HepG2 (cell line): ENCODE data around the gene CDK15. TPM values are rescaled to one million over a fixed set of nuclear protein-coding genes. Genes with fewer than 3 reads are reported as not detected.

Source experiments
- ATAC-seq: fragments of 200-7000 bp; cut with Tn5 transposase; 3 replicates; pipeline ENCODE4 v1.9.1; 2020; ENCODE audit warnings: mild to moderate bottlenecking, moderate library complexity
- BruUV-seq: library from RNA; stranded (reverse); fragments of 400-500 nt; replicated peaks from 2 replicates; lab custom pipeline; 2021; lab: Mats Ljungman, UMichigan
- CTCF ChIA-PET: fragments of 300-600 bp; formaldehyde crosslinking; extraction: SDS; loops from one replicate; lab custom pipeline; 2021; ENCODE audit warnings: low total read pairs, inconsistent platforms, low intra/inter-chr PET ratio; lab: Yijun Ruan, JAX
- POLR2A ChIA-PET: fragments of 350-600 bp; sonication (Branson Sonifier 250); formaldehyde crosslinking; loops from one replicate; lab custom pipeline; 2020; ENCODE audit warnings: antibody characterized with exemption, inconsistent platforms; lab: Yijun Ruan, JAX
- DNase-seq: peaks from one replicate; pipeline ENCODE4 v3.0.0-alpha.2; 2015; ENCODE audit warnings: low spot score
- FAIRE-seq: peaks from 3 replicates; lab custom pipeline; 2011; peaks lifted over from hg19 to GRCh38; lab: Jason Lieb, UNC
- H2AFZ ChIP-seq: one replicate; pipeline ENCODE4 v1.6.1; 2011; ENCODE audit warnings: low read length, inconsistent platforms
- H3K27ac ChIP-seq: fragments of 300-600 bp; 3 replicates; pipeline ENCODE4 v1.8.0; 2011; ENCODE audit warnings: mixed run types, mild to moderate bottlenecking, mixed read lengths, low read length, inconsistent platforms; ENCODE audit not compliant: insufficient read depth; ENCODE audit errors: extremely low read length
- H3K27me3 ChIP-seq, 2 experiments: fragments of 200-600 bp in 1 of 2; 2 replicates in 1 of 2; 3 replicates in 1 of 2; pipeline versions ENCODE4 v1.6.0 to v1.8.0; 2011; ENCODE audit warnings: low read length in 2 of 2, mild to moderate bottlenecking in 2 of 2, moderate library complexity in 2 of 2, inconsistent platforms in 1 of 2; ENCODE audit not compliant: insufficient read depth in 2 of 2, control insufficient read depth in 1 of 2
- H3K36me3 ChIP-seq, 2 experiments: fragments of 200-600 bp in 1 of 2; replicated peaks in 1 of 2; 2 replicates in 1 of 2; 3 replicates in 1 of 2; pipeline versions ENCODE4 v1.5.1 to v1.8.0; 2011; ENCODE audit warnings: low read length in 2 of 2, inconsistent platforms in 1 of 2; ENCODE audit not compliant: insufficient read depth in 2 of 2, control insufficient read depth in 1 of 2
- H3K4me1 ChIP-seq: 2 replicates; pipeline ENCODE4 v1.5.1; 2012; ENCODE audit warnings: low read length, inconsistent platforms; ENCODE audit not compliant: insufficient read depth
- H3K4me2 ChIP-seq: 2 replicates; pipeline ENCODE4 v1.6.0; 2011; ENCODE audit warnings: low read depth, low read length, inconsistent platforms
- H3K4me3 ChIP-seq, 3 experiments: fragments of 200-600 bp in 1 of 3; sonication (generic), shearing (Covaris generic) in 1 of 3; replicated peaks in 1 of 3; 2 replicates each; pipeline ENCODE4 v1.5.1; 2011 to 2016; ENCODE audit warnings: low read length in 3 of 3, inconsistent platforms in 2 of 3, low read depth in 2 of 3, mild to moderate bottlenecking in 2 of 3, control low read depth in 1 of 3, mixed read lengths in 1 of 3; ENCODE audit not compliant: insufficient read depth in 1 of 3
- H3K79me2 ChIP-seq: one replicate; pipeline ENCODE4 v1.6.1; 2011; ENCODE audit warnings: low read length, inconsistent platforms; ENCODE audit not compliant: insufficient read depth
- H3K9ac ChIP-seq: 2 replicates; pipeline ENCODE4 v1.6.0; 2011; ENCODE audit warnings: mild to moderate bottlenecking, low read depth, low read length, inconsistent platforms; ENCODE audit not compliant: insufficient read depth
- H3K9me3 ChIP-seq: 2 replicates; pipeline ENCODE4 v1.5.1; 2012; ENCODE audit warnings: mild to moderate bottlenecking, low read length
- H4K20me1 ChIP-seq: 2 replicates; pipeline ENCODE4 v1.6.0; 2011; ENCODE audit warnings: inconsistent platforms, mild to moderate bottlenecking, low read length, moderate library complexity; ENCODE audit not compliant: insufficient read depth
- CTCF ChIP-seq: sonication (generic); formaldehyde crosslinking; IDR thresholded peaks from 2 replicates; pipeline ENCODE4 v1.5.0; 2020; ENCODE audit warnings: mild to moderate bottlenecking, missing genetic modification reagents, moderate library complexity
- MYC ChIP-seq: sonication (generic); formaldehyde crosslinking; IDR thresholded peaks from 2 replicates; pipeline ENCODE4 v1.9.0; 2021; ENCODE audit warnings: missing genetic modification reagents, borderline replicate concordance
- ZBTB2 ChIP-seq: sonication (generic); formaldehyde crosslinking; IDR thresholded peaks from 2 replicates; pipeline ENCODE4 v1.8.0; 2022; ENCODE audit warnings: low read depth, missing genetic modification reagents
- ZBTB40 ChIP-seq, 2 experiments: fragments of 450-650 bp in 1 of 2; sonication (generic) in 1 of 2; formaldehyde crosslinking in 1 of 2; IDR thresholded peaks; 2 replicates each; pipeline versions ENCODE4 v1.6.1 to v1.8.0; 2016 to 2022; ENCODE audit warnings: antibody characterized with exemption in 1 of 2, mild to moderate bottlenecking in 1 of 2, missing genetic modification reagents in 1 of 2
- ZNF264 ChIP-seq: sonication (generic); formaldehyde crosslinking; IDR thresholded peaks from 2 replicates; pipeline ENCODE4 v1.4.0; 2020; ENCODE audit warnings: missing genetic modification reagents
- ZNF274 ChIP-seq: sonication (generic); formaldehyde crosslinking; IDR thresholded peaks from 2 replicates; pipeline ENCODE4 v1.5.1; 2020; ENCODE audit warnings: mild to moderate bottlenecking, missing genetic modification reagents
- ZNF703 ChIP-seq: sonication (generic); formaldehyde crosslinking; IDR thresholded peaks from 2 replicates; pipeline ENCODE4 v1.5.1; 2020; ENCODE audit warnings: missing genetic modification reagents, mild to moderate bottlenecking, moderate library complexity, borderline replicate concordance
- ZNF747 ChIP-seq: sonication (generic); formaldehyde crosslinking; IDR thresholded peaks from 2 replicates; pipeline ENCODE4 v1.8.1; 2023; ENCODE audit warnings: missing genetic modification reagents, mild to moderate bottlenecking, borderline replicate concordance
- ZNF782 ChIP-seq: sonication (generic); formaldehyde crosslinking; IDR thresholded peaks from 2 replicates; pipeline ENCODE4 v1.4.0; 2020; ENCODE audit warnings: missing genetic modification reagents, mild to moderate bottlenecking, borderline replicate concordance
- WGBS: methylation state at CpG from one replicate; pipeline ENCODE4 v1.1.6; 2017; ENCODE audit warnings: low lambda C conversion rate; 5-methylcytosine and 5-hydroxymethylcytosine counted together
- in situ Hi-C: cut with HindIII; loops from 2 replicates; pipeline ENCODE4 v1.10.0; 2017; ENCODE audit warnings: low pct_unique_long_range_greater_than_20kb; ENCODE audit not compliant: extremely low pct_ligation_motif_present
- intact Hi-C: fragments of 100-400 bp; cut with micrococcal nuclease; formaldehyde crosslinking; loops from one replicate; pipeline ENCODE4 v1.10.0; 2022; ENCODE audit not compliant: unreplicated experiment
- polyA plus RNA-seq, 8 experiments: library from polyadenylated mRNA; depleted of rRNA in 3 of 8; stranded (reverse) in 7 of 8; unstranded in 1 of 8; fragments of >200 nt; fragmentation: Illumina TruSeq in 4 of 8; extraction: Trizol in 4 of 8; gene quantifications; 2 replicates each; pipeline versions ENCODE4 v1.2.1 to v1.2.3, GENCODE V29; 2011 to 2016; ENCODE audit warnings: low read depth in 4 of 8, missing spikeins in 1 of 8, mixed read lengths in 1 of 8; ENCODE audit not compliant: insufficient read depth in 1 of 8
- total RNA-seq, 5 experiments: library from RNA; depleted of rRNA; stranded (reverse); fragments of >200 nt; fragmentation: Illumina TruSeq; extraction: Trizol; gene quantifications; 2 replicates each; pipeline ENCODE4 v1.2.3, GENCODE V29; 2016; ENCODE audit warnings: low read depth in 1 of 5

CDK15 gene
- total and polyA plus RNA-seq, 2 of the 13 experiments (the other 11 are each of a cell fraction or from before 2014, with no cell fraction given), result not detected

- no peak for ATAC-seq
- FAIRE-seq, result no peak
- H3K27ac ChIP-seq, result no peak overlapping the region
- H3K79me2 ChIP-seq, result no peaks in the 10 kb centered on the region
- H3K27me3 ChIP-seq, result peaks cover 0 to 14% of the 10 kb centered on the region in 2 experiments; a peak in 1 of 5 replicates
- no peaks in the 10 kb centered on the region for H4K20me1 ChIP-seq
- no peak overlapping the region for H3K4me3 ChIP-seq
- no peaks in the 10 kb centered on the region for H3K36me3 ChIP-seq
- in situ Hi-C loops (no loop called here), intact Hi-C loops (no loop called here)
- H3K4me1 ChIP-seq, result no peaks in the 10 kb centered on the region
- H3K4me2 ChIP-seq, result no peak overlapping the region
- H3K9ac ChIP-seq, result no peak overlapping the region
- DNase-seq, result no peak
- no peak overlapping the region for H2AFZ ChIP-seq
- H3K9me3 ChIP-seq, result no peaks in the 10 kb centered on the region
- WGBS, result 48% methylated on average over 6 of the region's 6 CpGs
- no TSS peak for BruUV-seq
- ChIA-PET CTCF (no interaction called here), POLR2A (no interaction called here)
- TF ChIP-seq ZNF703 (CRISPR knock-in tag) (no peak), ZNF274 (CRISPR knock-in tag) (no peak), ZNF747 (CRISPR knock-in tag) (no peak), ZNF264 (CRISPR knock-in tag) (no peak), MYC (CRISPR knock-in tag) (no peak), ZBTB40 (IDR thresholded peaks at IDR 0.05) (no peak), ZBTB40 (CRISPR knock-in tag; IDR thresholded peaks at IDR 0.05) (no peak), ZNF782 (no peak), CTCF (CRISPR knock-in tag) (no peak), ZBTB2 (CRISPR knock-in tag) (no peak)
Observed at GRCh38 chr2:201891676-201892075, 85.3 kb downstream of the CDK15 start.
